ENCODE results near the gene ECSCR. TPM values are rescaled to one million over a fixed set of nuclear protein-coding genes. Genes with fewer than 3 reads are reported as not detected.
A peak's percentile ranks its signal among the peaks of the same experiment; 100 is the strongest.
"Not testable (repeated sequence)": the region's sequence is repeated elsewhere in the genome, so short reads cannot be mapped to it uniquely, and the experiment has no call there.

The ECSCR gene
- total and polyA plus RNA-seq, 2 donors = 8.7 to 12.2 TPM

GRCh38 chr5:139440416-139440815 lies 22.1 kb downstream of the ECSCR start:
- 97% methylated on average over 17 of the region's 17 CpGs for WGBS
- not testable (repeated sequence) for H3K4me3 ChIP-seq (ENCODE audit: low read length in 2 of 2); H3K27ac ChIP-seq (ENCODE audit: low read depth in 1 of 2, low read length in 1 of 2); DNase-seq (ENCODE audit: low read depth in 6 of 9, low spot score in 9 of 9); H3K36me3 ChIP-seq (ENCODE audit: control insufficient read depth in 2 of 2, insufficient read depth in 2 of 2, low read length in 1 of 2); H3K27me3 ChIP-seq (ENCODE audit: control insufficient read depth in 2 of 2, insufficient read depth in 1 of 2, low read length in 1 of 2); H3K9me3 ChIP-seq (ENCODE audit: control insufficient read depth in 2 of 2, insufficient read depth in 1 of 2, low read length in 1 of 2)
- H3K4me1 ChIP-seq (ENCODE audit: control insufficient read depth in 2 of 2, insufficient read depth in 2 of 2, low read length in 2 of 2) = peaks cover 16 to 28% of the 10 kb centered on the region in 2 donors

GRCh38 chr5:139439013-139439903 lies 23.3 kb downstream of the ECSCR start, which contains the start of gene DNAJC18:
Gene DNAJC18, minus strand, starts transcription at chr5:139439525. Its CDS starts 80 bp downstream, at chr5:139439445.
- Histone ChIP-seq H3K27me3 (ENCODE audit: control insufficient read depth in 2 of 2, insufficient read depth in 1 of 2, low read length in 1 of 2) (no peaks in the 10 kb centered on the region), H3K4me3 (ENCODE audit: low read length in 2 of 2) (peak within 1 kb of the TSS; percentile 54 to 84), H3K4me1 (ENCODE audit: control insufficient read depth in 2 of 2, insufficient read depth in 2 of 2, low read length in 2 of 2) (peaks cover 14 to 26% of the 10 kb centered on the region in 2 donors), H3K36me3 (ENCODE audit: control insufficient read depth in 2 of 2, insufficient read depth in 2 of 2, low read length in 1 of 2) (no peaks in the 10 kb centered on the region), H3K27ac (ENCODE audit: low read depth in 1 of 2, low read length in 1 of 2) (peak within 1 kb of the TSS; percentile 91 to 95), H3K9me3 (ENCODE audit: control insufficient read depth in 2 of 2, insufficient read depth in 1 of 2, low read length in 1 of 2) (no peaks in the 10 kb centered on the region)
- peak; percentile 82 to 95 (median 89) for DNase-seq (ENCODE audit: low read depth in 6 of 9, low spot score in 9 of 9)
- 6% methylated on average over 49 of the region's 49 CpGs for WGBS

GRCh38 chr5:139438707-139439012 lies 23.9 kb downstream of the ECSCR start:
- peak overlapping the region; percentile 54 to 84 for H3K4me3 ChIP-seq (ENCODE audit: low read length in 2 of 2)
- peaks cover 9 to 20% of the 10 kb centered on the region in 2 donors for H3K4me1 ChIP-seq (ENCODE audit: control insufficient read depth in 2 of 2, insufficient read depth in 2 of 2, low read length in 2 of 2)
- DNase-seq (ENCODE audit: low read depth in 6 of 9, low spot score in 9 of 9) = peak in 1 of 9 donors; percentile 12
- no peaks in the 10 kb centered on the region for H3K27me3 ChIP-seq (ENCODE audit: control insufficient read depth in 2 of 2, insufficient read depth in 1 of 2, low read length in 1 of 2)
- H3K27ac ChIP-seq (ENCODE audit: low read depth in 1 of 2, low read length in 1 of 2) = peak overlapping the region; percentile 33 to 95
- WGBS = 53% methylated on average over 8 of the region's 8 CpGs
- H3K36me3 ChIP-seq (ENCODE audit: control insufficient read depth in 2 of 2, insufficient read depth in 2 of 2, low read length in 1 of 2) = no peaks in the 10 kb centered on the region
- no peaks in the 10 kb centered on the region for H3K9me3 ChIP-seq (ENCODE audit: control insufficient read depth in 2 of 2, insufficient read depth in 1 of 2, low read length in 1 of 2)

- over 99% methylated on average over 3 of the region's 3 CpGs for WGBS
- Histone ChIP-seq H3K27me3 (ENCODE audit: control insufficient read depth in 2 of 2, insufficient read depth in 1 of 2, low read length in 1 of 2) (no peaks in the 10 kb centered on the region), H3K36me3 (ENCODE audit: control insufficient read depth in 2 of 2, insufficient read depth in 2 of 2, low read length in 1 of 2) (no peaks in the 10 kb centered on the region), H3K9me3 (ENCODE audit: control insufficient read depth in 2 of 2, insufficient read depth in 1 of 2, low read length in 1 of 2) (no peaks in the 10 kb centered on the region), H3K4me3 (ENCODE audit: low read length in 2 of 2) (no peak overlapping the region), H3K27ac (ENCODE audit: low read depth in 1 of 2, low read length in 1 of 2) (no peak overlapping the region), H3K4me1 (ENCODE audit: control insufficient read depth in 2 of 2, insufficient read depth in 2 of 2, low read length in 2 of 2) (peaks cover 7 to 12% of the 10 kb centered on the region in 2 donors)
- DNase-seq (ENCODE audit: low read depth in 6 of 9, low spot score in 9 of 9) = no peak
These were observed 26.9 kb downstream of the ECSCR start for GRCh38 chr5:139435676-139436075.

GRCh38 chr5:139431706-139432105 lies 30.8 kb downstream of the ECSCR start:
- no peak for DNase-seq (ENCODE audit: low read depth in 6 of 9, low spot score in 9 of 9)
- no peaks in the 10 kb centered on the region for H3K27me3 ChIP-seq (ENCODE audit: control insufficient read depth in 2 of 2, insufficient read depth in 1 of 2, low read length in 1 of 2)
- WGBS = 98% methylated on average over 1 of the region's 1 CpG
- peaks cover 0 to 2% of the 10 kb centered on the region in 2 donors for H3K36me3 ChIP-seq (ENCODE audit: control insufficient read depth in 2 of 2, insufficient read depth in 2 of 2, low read length in 1 of 2)
- H3K9me3 ChIP-seq (ENCODE audit: control insufficient read depth in 2 of 2, insufficient read depth in 1 of 2, low read length in 1 of 2) = no peaks in the 10 kb centered on the region
- no peaks in the 10 kb centered on the region for H3K4me1 ChIP-seq (ENCODE audit: control insufficient read depth in 2 of 2, insufficient read depth in 2 of 2, low read length in 2 of 2)
- no peak overlapping the region for H3K4me3 ChIP-seq (ENCODE audit: low read length in 2 of 2)
- H3K27ac ChIP-seq (ENCODE audit: low read depth in 1 of 2, low read length in 1 of 2) = no peak overlapping the region

GRCh38 chr5:139430015-139430414 lies 32.5 kb downstream of the ECSCR start:
- no peak for DNase-seq (ENCODE audit: low read depth in 6 of 9, low spot score in 9 of 9)
- Histone ChIP-seq H3K36me3 (ENCODE audit: control insufficient read depth in 2 of 2, insufficient read depth in 2 of 2, low read length in 1 of 2) (peaks cover 0 to 10% of the 10 kb centered on the region in 2 donors), H3K27me3 (ENCODE audit: control insufficient read depth in 2 of 2, insufficient read depth in 1 of 2, low read length in 1 of 2) (no peaks in the 10 kb centered on the region), H3K4me1 (ENCODE audit: control insufficient read depth in 2 of 2, insufficient read depth in 2 of 2, low read length in 2 of 2) (no peaks in the 10 kb centered on the region), H3K4me3 (ENCODE audit: low read length in 2 of 2) (no peak overlapping the region), H3K9me3 (ENCODE audit: control insufficient read depth in 2 of 2, insufficient read depth in 1 of 2, low read length in 1 of 2) (no peaks in the 10 kb centered on the region), H3K27ac (ENCODE audit: low read depth in 1 of 2, low read length in 1 of 2) (no peak overlapping the region)
- 43% methylated on average over 2 of the region's 2 CpGs for WGBS

- no peaks in the 10 kb centered on the region for H3K27me3 ChIP-seq (ENCODE audit: control insufficient read depth in 2 of 2, insufficient read depth in 1 of 2, low read length in 1 of 2)
- peaks cover 0 to 21% of the 10 kb centered on the region in 2 donors for H3K36me3 ChIP-seq (ENCODE audit: control insufficient read depth in 2 of 2, insufficient read depth in 2 of 2, low read length in 1 of 2)
- no peaks in the 10 kb centered on the region for H3K4me1 ChIP-seq (ENCODE audit: control insufficient read depth in 2 of 2, insufficient read depth in 2 of 2, low read length in 2 of 2)
- no peak for DNase-seq (ENCODE audit: low read depth in 6 of 9, low spot score in 9 of 9)
- no peak overlapping the region for H3K4me3 ChIP-seq (ENCODE audit: low read length in 2 of 2)
- H3K27ac ChIP-seq (ENCODE audit: low read depth in 1 of 2, low read length in 1 of 2) = no peak overlapping the region
- WGBS = 94% methylated on average over 8 of the region's 8 CpGs
- no peaks in the 10 kb centered on the region for H3K9me3 ChIP-seq (ENCODE audit: control insufficient read depth in 2 of 2, insufficient read depth in 1 of 2, low read length in 1 of 2)
These were observed 36.2 kb downstream of the ECSCR start for GRCh38 chr5:139426203-139426885.

GRCh38 chr5:139425497-139425896 lies 37.0 kb downstream of the ECSCR start:
- WGBS = 98% methylated on average over 5 of the region's 5 CpGs
- H3K36me3 ChIP-seq (ENCODE audit: control insufficient read depth in 2 of 2, insufficient read depth in 2 of 2, low read length in 1 of 2) = peaks cover 0 to 21% of the 10 kb centered on the region in 2 donors

GRCh38 chr5:139422307-139422893 lies 40.1 kb downstream of the ECSCR start:
- 48% methylated on average over 5 of the region's 5 CpGs for WGBS
- no peak overlapping the region for H3K27ac ChIP-seq (ENCODE audit: low read depth in 1 of 2, low read length in 1 of 2)

More at GRCh38 chr5:139425497-139425896, 37.0 kb downstream of the ECSCR start:
- no peak overlapping the region for H3K4me3 ChIP-seq (ENCODE audit: low read length in 2 of 2)
- no peaks in the 10 kb centered on the region for H3K27me3 ChIP-seq (ENCODE audit: control insufficient read depth in 2 of 2, insufficient read depth in 1 of 2, low read length in 1 of 2)
- H3K9me3 ChIP-seq (ENCODE audit: control insufficient read depth in 2 of 2, insufficient read depth in 1 of 2, low read length in 1 of 2) = no peaks in the 10 kb centered on the region
- no peak for DNase-seq (ENCODE audit: low read depth in 6 of 9, low spot score in 9 of 9)
- H3K4me1 ChIP-seq (ENCODE audit: control insufficient read depth in 2 of 2, insufficient read depth in 2 of 2, low read length in 2 of 2) = no peaks in the 10 kb centered on the region
- no peak overlapping the region for H3K27ac ChIP-seq (ENCODE audit: low read depth in 1 of 2, low read length in 1 of 2)

More at GRCh38 chr5:139422307-139422893, 40.1 kb downstream of the ECSCR start:
- peaks cover 0 to 4% of the 10 kb centered on the region in 2 donors for H3K4me1 ChIP-seq (ENCODE audit: control insufficient read depth in 2 of 2, insufficient read depth in 2 of 2, low read length in 2 of 2)
- no peaks in the 10 kb centered on the region for H3K9me3 ChIP-seq (ENCODE audit: control insufficient read depth in 2 of 2, insufficient read depth in 1 of 2, low read length in 1 of 2)
- no peaks in the 10 kb centered on the region for H3K27me3 ChIP-seq (ENCODE audit: control insufficient read depth in 2 of 2, insufficient read depth in 1 of 2, low read length in 1 of 2)
- DNase-seq (ENCODE audit: low read depth in 6 of 9, low spot score in 9 of 9) = peak; percentile 51 to 89 (median 76)
- peaks cover 8 to 31% of the 10 kb centered on the region in 2 donors for H3K36me3 ChIP-seq (ENCODE audit: control insufficient read depth in 2 of 2, insufficient read depth in 2 of 2, low read length in 1 of 2)
- no peak overlapping the region for H3K4me3 ChIP-seq (ENCODE audit: low read length in 2 of 2)

Data from thymus (tissue), 11 donors.